H1 (cell line): ENCODE results near the gene TM9SF2. TPM values are rescaled to one million over a fixed set of nuclear protein-coding genes. Genes with fewer than 3 reads are reported as not detected.

Experiments used
- ASH2L ChIP-seq: fragments of 200-600, 300-600 bp; sonication (generic); IDR thresholded peaks from one replicate; pipeline ENCODE4 v1.7.1; 2017; ENCODE audit warnings: low read length
- ATF3 ChIP-seq: IDR thresholded peaks from 2 replicates; pipeline ENCODE4 v1.6.1; 2011; ENCODE audit warnings: low read depth, mild to moderate bottlenecking, low read length; ENCODE audit not compliant: insufficient read depth
- CHD7 ChIP-seq: fragments of 300-600 bp; sonication (generic); IDR thresholded peaks from 2 replicates; pipeline ENCODE4 v1.7.1; 2012; ENCODE audit warnings: low read length, moderate library complexity, mild to moderate bottlenecking, inconsistent platforms; ENCODE audit not compliant: insufficient replicate concordance
- EGR1 ChIP-seq: IDR thresholded peaks from 2 replicates; pipeline ENCODE4 v1.6.1; 2011; ENCODE audit warnings: low read depth, low read length, borderline replicate concordance
- EP300 ChIP-seq, 2 experiments: IDR thresholded peaks; 1 replicate in 1 of 2; 2 replicates in 1 of 2; pipeline ENCODE4 v1.6.1; 2011 to 2012; ENCODE audit warnings: low read depth in 2 of 2, low read length in 2 of 2, mild to moderate bottlenecking in 2 of 2, borderline replicate concordance in 1 of 2, inconsistent platforms in 1 of 2, moderate library complexity in 1 of 2
- KDM5A ChIP-seq: fragments of 200-600 bp; IDR thresholded peaks from 2 replicates; pipeline ENCODE4 v1.7.1; 2012; ENCODE audit warnings: mild to moderate bottlenecking, low read length, inconsistent platforms, mixed read lengths
- MAX ChIP-seq: IDR thresholded peaks from 2 replicates; pipeline ENCODE4 v1.6.1; 2012; ENCODE audit warnings: inconsistent platforms
- POLR2A ChIP-seq, 2 experiments: IDR thresholded peaks; 1 replicate in 1 of 2; 2 replicates in 1 of 2; pipeline ENCODE4 v1.6.1; 2011; ENCODE audit warnings: low read depth in 2 of 2, low read length in 2 of 2, mild to moderate bottlenecking in 2 of 2; ENCODE audit errors: control extremely low read depth in 1 of 2
- RAD21 ChIP-seq, 2 experiments: IDR thresholded peaks in 1 of 2; conservative IDR thresholded peaks in 1 of 2; 2 replicates each; pipeline ENCODE4 v1.6.1; 2011; ENCODE audit warnings: low read depth in 2 of 2, low read length in 2 of 2, improper control_type of control experiment in 1 of 2, inconsistent platforms in 1 of 2, mild to moderate bottlenecking in 1 of 2, moderate library complexity in 1 of 2
- polyA plus RNA-seq, 7 experiments: library from polyadenylated mRNA; depleted of rRNA in 3 of 7; stranded (reverse) in 5 of 7; unstranded in 2 of 7; fragments of >200 nt in 5 of 7; fragments of 200-250 nt in 2 of 7; gene quantifications; 1 replicate in 5 of 7; 2 replicates in 1 of 7; 4 replicates in 1 of 7; pipeline versions ENCODE4 v1.2.1 to v1.2.3, GENCODE V29; 2011 to 2013; ENCODE audit warnings: missing spikeins in 2 of 7, mixed read lengths in 2 of 7
- total RNA-seq: library from RNA; stranded (reverse); fragmentation: NEBNext Ultra II Directional; extraction: Animal tissue kit (Norgen Biotek cat#: 25700); gene quantifications from 2 replicates; pipeline ENCODE4 v1.2.1, GENCODE V29; 2021

Gene TM9SF2
- total and polyA plus RNA-seq, 2 of the 8 experiments (the other 6 are each of a cell fraction or from before 2014, with no cell fraction given): 68.0 to 101 TPM

- TF ChIP-seq CHD7 (no peak), RAD21 (IDR thresholded peaks at IDR 0.05 in 1 of 2, conservative IDR thresholded peaks at IDR 0.05 in 1 of 2; ENCODE audit: low read depth in 2 of 2, low read length in 2 of 2) (peak; percentile 16 to 26; a peak in 2 of 4 replicates), MAX (no peak), KDM5A (no peak), EP300 (IDR thresholded peaks at IDR 0.05; ENCODE audit: borderline replicate concordance in 1 of 2, low read depth in 2 of 2, low read length in 2 of 2) (no peak), EGR1 (no peak), ASH2L (no peak), POLR2A (IDR thresholded peaks at IDR 0.05; ENCODE audit: control extremely low read depth in 1 of 2, low read depth in 2 of 2, low read length in 2 of 2) (no peak), ATF3 (no peak)
Measured at GRCh38 chr13:99610702-99611289, 109.5 kb downstream of the TM9SF2 start (continued).
